ENCODE results near the gene BBS4. TPM values are rescaled to one million over a fixed set of nuclear protein-coding genes. Genes with fewer than 3 reads are reported as not detected.

Gene BBS4
- total RNA-seq, 1 experiment from 2014 or later = 18.9 TPM

DNA sequence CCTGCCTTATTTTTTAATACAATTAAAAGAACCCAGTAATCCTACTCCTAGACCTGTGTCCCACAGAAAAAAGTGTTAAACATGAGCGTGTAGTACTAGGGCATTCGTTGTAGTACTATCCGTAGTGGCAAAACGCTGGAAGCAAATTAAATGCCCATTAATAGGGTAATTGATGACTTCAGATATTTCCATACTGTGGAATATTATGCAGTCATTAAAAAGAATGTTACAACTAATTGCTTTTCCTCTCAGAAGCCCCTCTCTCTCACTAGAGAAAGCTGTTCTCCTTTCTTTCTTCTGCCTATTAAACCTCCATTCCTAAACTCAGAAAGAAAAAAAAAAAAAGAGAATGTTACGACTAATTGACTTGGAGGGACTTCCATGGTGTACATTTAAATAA, 2.7 kb downstream of the BBS4 start:
- no peak for DNase-seq (ENCODE audit: unreplicated experiment)
- Mint-ChIP-seq H3K27ac (ENCODE audit: low read depth, unreplicated experiment) (no peak overlapping the region), H3K27me3 (ENCODE audit: insufficient read depth, unreplicated experiment) (no peaks in the 10 kb centered on the region), H3K36me3 (ENCODE audit: insufficient read depth, unreplicated experiment) (no peaks in the 10 kb centered on the region), H3K9me3 (ENCODE audit: unreplicated experiment) (no peaks in the 10 kb centered on the region), H3K4me1 (ENCODE audit: insufficient read depth, unreplicated experiment) (no peaks in the 10 kb centered on the region), H3K4me3 (ENCODE audit: unreplicated experiment) (no peak overlapping the region)
- TF ChIP-seq, protein P1, sequence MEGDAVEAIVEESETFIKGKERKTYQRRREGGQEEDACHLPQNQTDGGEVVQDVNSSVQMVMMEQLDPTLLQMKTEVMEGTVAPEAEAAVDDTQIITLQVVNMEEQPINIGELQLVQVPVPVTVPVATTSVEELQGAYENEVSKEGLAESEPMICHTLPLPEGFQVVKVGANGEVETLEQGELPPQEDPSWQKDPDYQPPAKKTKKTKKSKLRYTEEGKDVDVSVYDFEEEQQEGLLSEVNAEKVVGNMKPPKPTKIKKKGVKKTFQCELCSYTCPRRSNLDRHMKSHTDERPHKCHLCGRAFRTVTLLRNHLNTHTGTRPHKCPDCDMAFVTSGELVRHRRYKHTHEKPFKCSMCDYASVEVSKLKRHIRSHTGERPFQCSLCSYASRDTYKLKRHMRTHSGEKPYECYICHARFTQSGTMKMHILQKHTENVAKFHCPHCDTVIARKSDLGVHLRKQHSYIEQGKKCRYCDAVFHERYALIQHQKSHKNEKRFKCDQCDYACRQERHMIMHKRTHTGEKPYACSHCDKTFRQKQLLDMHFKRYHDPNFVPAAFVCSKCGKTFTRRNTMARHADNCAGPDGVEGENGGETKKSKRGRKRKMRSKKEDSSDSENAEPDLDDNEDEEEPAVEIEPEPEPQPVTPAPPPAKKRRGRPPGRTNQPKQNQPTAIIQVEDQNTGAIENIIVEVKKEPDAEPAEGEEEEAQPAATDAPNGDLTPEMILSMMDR (IDR thresholded peaks at IDR 0.05; ENCODE audit: unreplicated experiment) = no peak
- ChIA-PET POLR2A (no interaction called here), CTCF (interaction anchor here (0.6 kb wide), 1 partner anchor 62 kb away, joined by 4 read pairs; no protein-coding TSS in a partner anchor)
- no TSS peak for BruUV-seq (replicated peaks)
- intact Hi-C loops (cut with micrococcal nuclease) = no loop called here

DNA sequence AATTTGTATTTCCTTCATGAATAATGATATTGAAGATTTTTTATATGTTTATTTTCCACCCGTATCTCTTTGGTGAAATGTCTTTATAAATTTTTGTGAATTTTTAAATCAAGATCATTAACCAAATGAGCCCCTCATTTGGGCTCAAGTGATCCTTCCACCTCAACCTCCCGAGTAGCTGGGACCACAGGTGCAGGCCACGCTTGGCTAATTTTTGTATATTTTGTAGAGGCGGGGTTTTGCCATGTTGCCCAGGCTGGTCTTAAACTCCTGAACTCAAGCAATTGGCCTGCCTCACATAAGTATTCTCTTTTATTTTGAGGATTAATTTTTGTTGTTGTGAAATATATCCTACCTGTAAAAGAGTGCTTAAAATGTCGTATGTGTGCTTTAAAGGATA, 4.9 kb downstream of the BBS4 start:
- CTCF ChIA-PET = no interaction called here
- H3K36me3 Mint-ChIP-seq (ENCODE audit: insufficient read depth, unreplicated experiment) = no peaks in the 10 kb centered on the region
- no peaks in the 10 kb centered on the region for H3K27me3 Mint-ChIP-seq (ENCODE audit: insufficient read depth, unreplicated experiment)
- no TSS peak for BruUV-seq (replicated peaks)
- TF ChIP-seq, protein P1 (IDR thresholded peaks at IDR 0.05; ENCODE audit: unreplicated experiment) = no peak
- no peaks in the 10 kb centered on the region for H3K9me3 Mint-ChIP-seq (ENCODE audit: unreplicated experiment)
- H3K4me3 Mint-ChIP-seq (ENCODE audit: unreplicated experiment) = no peak overlapping the region
- no peak for DNase-seq (ENCODE audit: unreplicated experiment)
- intact Hi-C loops (cut with micrococcal nuclease) = no loop called here
- POLR2A ChIA-PET = no interaction called here
- no peaks in the 10 kb centered on the region for H3K4me1 Mint-ChIP-seq (ENCODE audit: insufficient read depth, unreplicated experiment)
- H3K27ac Mint-ChIP-seq (ENCODE audit: low read depth, unreplicated experiment) = no peak overlapping the region

DNA sequence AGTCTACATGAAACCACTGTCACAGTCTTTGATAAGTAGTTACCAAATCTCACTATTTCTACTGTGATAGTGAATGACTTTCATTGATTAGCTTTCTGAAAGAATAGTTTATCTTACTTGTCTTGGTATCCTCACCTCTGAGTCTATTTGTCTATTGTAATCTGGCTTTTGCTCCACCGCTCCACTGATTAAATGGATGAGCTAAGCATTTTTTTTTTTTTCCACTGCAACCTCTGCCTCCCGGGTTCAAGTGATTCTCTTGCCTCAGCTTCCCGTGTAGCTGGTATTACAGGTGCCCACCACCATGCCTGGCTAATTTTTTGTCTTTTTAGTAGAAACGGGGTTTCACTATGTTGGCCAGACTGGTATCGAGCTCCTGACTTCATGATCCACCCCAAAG, 12.9 kb downstream of the BBS4 start:
- Mint-ChIP-seq H3K27me3 (ENCODE audit: insufficient read depth, unreplicated experiment) (no peaks in the 10 kb centered on the region), H3K36me3 (ENCODE audit: insufficient read depth, unreplicated experiment) (no peaks in the 10 kb centered on the region), H3K4me1 (ENCODE audit: insufficient read depth, unreplicated experiment) (no peaks in the 10 kb centered on the region), H3K9me3 (ENCODE audit: unreplicated experiment) (no peaks in the 10 kb centered on the region), H3K4me3 (ENCODE audit: unreplicated experiment) (no peak overlapping the region), H3K27ac (ENCODE audit: low read depth, unreplicated experiment) (no peak overlapping the region)
- intact Hi-C loops (cut with micrococcal nuclease) = no loop called here
- TF ChIP-seq, protein P1 (IDR thresholded peaks at IDR 0.05; ENCODE audit: unreplicated experiment) = no peak
- no TSS peak for BruUV-seq (replicated peaks)
- DNase-seq (ENCODE audit: unreplicated experiment) = no peak
- POLR2A ChIA-PET = interaction anchor here (0.6 to 1.6 kb wide), 2 partner anchors 9 to 11 kb away, joined by 3 to 7 read pairs; no protein-coding TSS in a partner anchor
- CTCF ChIA-PET = interaction anchor here (0.9 kb wide), 1 partner anchor 10 kb away, joined by 4 read pairs; no protein-coding TSS in a partner anchor

DNA sequence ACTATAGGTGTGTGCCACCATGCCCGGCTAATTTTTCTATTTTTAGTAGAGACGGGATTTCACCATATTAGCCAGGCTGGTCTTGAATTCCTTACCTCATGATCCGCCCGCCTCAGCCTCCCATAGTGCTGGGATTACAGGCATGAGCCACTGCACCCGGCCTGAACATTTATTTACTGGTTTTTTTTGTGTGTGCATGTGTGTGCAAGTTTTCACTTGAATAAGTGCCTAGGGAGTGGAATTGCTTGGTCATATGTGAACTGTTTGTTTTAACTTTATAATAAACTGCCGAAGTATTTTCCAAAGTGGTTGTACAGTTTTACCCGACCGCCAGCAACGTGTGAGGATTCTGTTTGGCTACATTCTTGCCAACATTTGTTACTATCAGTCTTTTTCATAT, 14.1 kb downstream of the BBS4 start:
- no peaks in the 10 kb centered on the region for H3K9me3 Mint-ChIP-seq (ENCODE audit: unreplicated experiment)
- no peaks in the 10 kb centered on the region for H3K36me3 Mint-ChIP-seq (ENCODE audit: insufficient read depth, unreplicated experiment)
- BruUV-seq (replicated peaks) = no TSS peak
- H3K27ac Mint-ChIP-seq (ENCODE audit: low read depth, unreplicated experiment) = no peak overlapping the region
- no peak for DNase-seq (ENCODE audit: unreplicated experiment)
- POLR2A ChIA-PET = interaction anchor here (0.7 to 1.6 kb wide), 2 partner anchors 8 to 133 kb away, joined by 4 to 7 read pairs; no protein-coding TSS in a partner anchor
- no peaks in the 10 kb centered on the region for H3K4me1 Mint-ChIP-seq (ENCODE audit: insufficient read depth, unreplicated experiment)
- TF ChIP-seq, protein P1 (IDR thresholded peaks at IDR 0.05; ENCODE audit: unreplicated experiment) = no peak
- intact Hi-C loops (cut with micrococcal nuclease) = no loop called here
- H3K27me3 Mint-ChIP-seq (ENCODE audit: insufficient read depth, unreplicated experiment) = no peaks in the 10 kb centered on the region
- CTCF ChIA-PET = no interaction called here
- no peak overlapping the region for H3K4me3 Mint-ChIP-seq (ENCODE audit: unreplicated experiment)

Data from MCF 10A (cell line).